Tibial artery (tissue), 4 donors: ENCODE measurements around the gene ELFN1.

Experiments used
- DNase-seq, 2 donors: peaks; one replicate each; pipeline ENCODE4 v3.0.0-alpha.2; 2019
- H3K27ac ChIP-seq, 2 donors: fragments of 200-600 bp; sonication (generic) in 1 of 2; 1 replicate in 1 of 2; 2 replicates in 1 of 2; pipeline ENCODE4 v1.5.1; 2018 to 2019; ENCODE audit warnings: mild to moderate bottlenecking in 1 of 2
- H3K27me3 ChIP-seq, 2 donors: fragments of 200-600 bp; sonication (generic) in 1 of 2; one replicate each; pipeline versions ENCODE4 v1.5.1 to v1.6.0; 2016 to 2019
- H3K36me3 ChIP-seq, 3 donors: fragments of 200-600 bp; sonication (generic) in 2 of 3; one replicate each; pipeline ENCODE4 v1.5.1; 2016 to 2019; ENCODE audit warnings: mild to moderate bottlenecking in 2 of 3
- H3K4me1 ChIP-seq, 4 donors: fragments of 200-600 bp; sonication (generic) in 2 of 4; 1 replicate in 3 of 4; 2 replicates in 1 of 4; pipeline ENCODE4 v1.5.1; 2016 to 2019
- H3K4me3 ChIP-seq, 2 donors: fragments of 200-600 bp; sonication (generic) in 1 of 2; 1 replicate in 1 of 2; 2 replicates in 1 of 2; pipeline ENCODE4 v1.5.1; 2018 to 2019; ENCODE audit warnings: mild to moderate bottlenecking in 2 of 2
- H3K9me3 ChIP-seq, 3 donors: fragments of 200-600 bp; sonication (generic) in 1 of 3; one replicate each; pipeline ENCODE4 v1.5.1; 2016 to 2019
- CTCF ChIP-seq, 2 experiments: fragments of 200-600 bp in 1 of 2; fragments of 450-650 bp in 1 of 2; IDR thresholded peaks; one replicate each; pipeline ENCODE4 v1.5.1; 2017 to 2019; ENCODE audit warnings: antibody characterized with exemption in 2 of 2, mild to moderate bottlenecking in 1 of 2, moderate library complexity in 1 of 2
- intact Hi-C: fragments of 100-400 bp; cut with DNase I; formaldehyde crosslinking; loops from one replicate; pipeline ENCODE4 v1.15.0; 2023; ENCODE audit warnings: low total_unique reads

ELFN1 gene

GRCh38 chr7:1651891-1652290 is 18.2 kb upstream of the ELFN1 start:
- H3K36me3 ChIP-seq, result no peaks in the 10 kb centered on the region
- no peak for DNase-seq
- intact Hi-C loops, result no loop called here
- no peak overlapping the region for H3K4me3 ChIP-seq
- H3K27me3 ChIP-seq, result peaks cover 0 to 68% of the 10 kb centered on the region in 2 donors
- H3K9me3 ChIP-seq, result no peaks in the 10 kb centered on the region
- no peak overlapping the region for H3K27ac ChIP-seq
- no peak for TF ChIP-seq CTCF (IDR thresholded peaks at IDR 0.05)
- H3K4me1 ChIP-seq, result peaks cover 13 to 21% (median 20%) of the 10 kb centered on the region in 4 donors

GRCh38 chr7:1653500-1653899 is 16.6 kb upstream of the ELFN1 start:
- peaks cover 2 to 5% (median 4%) of the 10 kb centered on the region in 4 donors for H3K4me1 ChIP-seq
- DNase-seq, result no peak
- no peaks in the 10 kb centered on the region for H3K9me3 ChIP-seq
- no peak for TF ChIP-seq CTCF (IDR thresholded peaks at IDR 0.05)
- H3K27me3 ChIP-seq, result peaks cover 0 to 77% of the 10 kb centered on the region in 2 donors
- no peak overlapping the region for H3K4me3 ChIP-seq
- intact Hi-C loops, result no loop called here
- H3K27ac ChIP-seq, result no peak overlapping the region
- H3K36me3 ChIP-seq, result no peaks in the 10 kb centered on the region

- no peak for TF ChIP-seq CTCF (IDR thresholded peaks at IDR 0.05)
- Histone ChIP-seq H3K9me3 (no peaks in the 10 kb centered on the region), H3K4me1 (no peaks in the 10 kb centered on the region), H3K27me3 (peaks cover 0 to 72% of the 10 kb centered on the region in 2 donors), H3K27ac (no peak overlapping the region), H3K36me3 (no peaks in the 10 kb centered on the region), H3K4me3 (no peak overlapping the region)
- no peak for DNase-seq
- intact Hi-C loops, result no loop called here
Observed at GRCh38 chr7:1654111-1654510, 16.0 kb upstream of the ELFN1 start.

GRCh38 chr7:1654738-1655475 is 15.2 kb upstream of the ELFN1 start:
- no peaks in the 10 kb centered on the region for H3K4me1 ChIP-seq
- intact Hi-C loops, result no loop called here
- no peak for TF ChIP-seq CTCF (IDR thresholded peaks at IDR 0.05)
- no peaks in the 10 kb centered on the region for H3K36me3 ChIP-seq
- no peaks in the 10 kb centered on the region for H3K9me3 ChIP-seq
- DNase-seq, result no peak
- no peak overlapping the region for H3K4me3 ChIP-seq
- H3K27me3 ChIP-seq, result peaks cover 0 to 68% of the 10 kb centered on the region in 2 donors
- no peak overlapping the region for H3K27ac ChIP-seq

- no peak overlapping the region for H3K27ac ChIP-seq
- intact Hi-C loops, result no loop called here
- no peak overlapping the region for H3K4me3 ChIP-seq
- H3K36me3 ChIP-seq, result no peaks in the 10 kb centered on the region
- peaks cover 0 to 65% of the 10 kb centered on the region in 2 donors for H3K27me3 ChIP-seq
- peak in 1 of 2 donors; percentile 7 for DNase-seq
- no peak for TF ChIP-seq CTCF (IDR thresholded peaks at IDR 0.05)
- H3K4me1 ChIP-seq, result peaks cover 0 to 10% (median 5%) of the 10 kb centered on the region in 4 donors
- no peaks in the 10 kb centered on the region for H3K9me3 ChIP-seq
Observed at GRCh38 chr7:1659696-1660095, 10.4 kb upstream of the ELFN1 start.
